GM19438 (cell line): ENCODE data around the gene DYNLT3.

Experiments used
- ATAC-seq: cut with Tn5 transposase; IDR thresholded peaks from one replicate; pipeline ENCODE4 v1.9.1; 2021; ENCODE audit warnings: low read depth; ENCODE audit not compliant: unreplicated experiment

DYNLT3 gene, protein sequence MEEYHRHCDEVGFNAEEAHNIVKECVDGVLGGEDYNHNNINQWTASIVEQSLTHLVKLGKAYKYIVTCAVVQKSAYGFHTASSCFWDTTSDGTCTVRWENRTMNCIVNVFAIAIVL

GRCh38 chrX:37846934-37847732 lies at the start of gene DYNLT3:
Gene DYNLT3, minus strand, starts transcription at chrX:37847571. Its CDS starts 61 bp downstream, at chrX:37847510.
- ATAC-seq, result peak; percentile 97

- no peak for ATAC-seq
Measured at GRCh38 chrX:37896511-37896890, 49.1 kb upstream of the DYNLT3 start.

DNA sequence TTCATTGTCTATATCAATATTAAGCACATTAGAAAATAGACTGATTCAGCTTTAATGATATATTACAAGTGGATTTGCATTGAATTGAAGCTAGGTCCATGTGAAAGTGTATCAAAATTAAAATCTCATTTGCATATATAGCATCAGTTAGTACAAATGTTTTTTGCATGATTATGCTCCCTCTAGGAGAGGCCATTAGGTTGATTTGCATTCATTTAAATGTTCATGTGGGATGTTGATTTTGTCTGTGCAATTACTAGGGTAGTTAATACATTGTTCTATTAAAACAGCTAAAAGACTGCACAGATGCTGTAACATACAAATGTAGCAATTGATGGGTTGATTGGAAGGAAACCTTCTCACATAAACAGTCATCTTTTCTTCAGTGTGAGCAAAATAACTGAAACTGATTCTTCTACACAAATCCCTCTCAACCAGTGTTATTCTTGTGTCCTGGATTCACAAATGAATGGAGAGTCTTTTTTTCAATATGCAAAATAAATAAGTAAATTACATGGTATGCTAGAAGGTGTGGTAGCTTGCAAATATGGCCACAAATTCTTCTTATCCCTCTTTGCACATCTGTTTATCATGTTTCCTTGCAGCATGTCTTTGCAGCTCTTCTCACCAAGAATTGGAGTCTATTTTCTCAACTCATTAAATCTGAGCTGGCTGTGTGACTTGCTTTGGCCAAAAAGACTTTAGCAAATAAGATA lies 48.6 kb upstream of the DYNLT3 start:
- no peak for ATAC-seq

- ATAC-seq, result no peak
Measured at GRCh38 chrX:37894725-37895124, 47.4 kb upstream of the DYNLT3 start.

GRCh38 chrX:37888010-37888409 lies 40.6 kb upstream of the DYNLT3 start:
- ATAC-seq, result no peak

DNA sequence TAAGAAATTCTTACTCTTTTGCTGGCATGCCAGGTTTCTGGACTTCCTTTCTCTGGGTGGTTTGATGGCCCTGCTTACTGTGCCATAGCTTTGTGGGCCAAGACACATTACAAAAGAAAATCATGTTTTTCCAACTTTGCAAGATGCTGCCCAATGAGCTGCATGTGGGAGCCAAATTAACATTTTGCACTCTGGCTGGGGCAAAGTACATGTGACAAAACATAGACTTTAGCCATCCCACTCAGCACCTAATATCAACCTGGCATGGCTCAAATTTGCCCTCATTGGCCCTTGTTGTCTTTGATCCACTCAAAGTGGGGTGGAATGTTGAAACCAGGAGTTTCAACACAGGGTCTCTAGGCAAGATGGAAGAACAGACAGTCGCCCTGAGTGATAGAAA lies 40.0 kb upstream of the DYNLT3 start:
- no peak for ATAC-seq

DNA sequence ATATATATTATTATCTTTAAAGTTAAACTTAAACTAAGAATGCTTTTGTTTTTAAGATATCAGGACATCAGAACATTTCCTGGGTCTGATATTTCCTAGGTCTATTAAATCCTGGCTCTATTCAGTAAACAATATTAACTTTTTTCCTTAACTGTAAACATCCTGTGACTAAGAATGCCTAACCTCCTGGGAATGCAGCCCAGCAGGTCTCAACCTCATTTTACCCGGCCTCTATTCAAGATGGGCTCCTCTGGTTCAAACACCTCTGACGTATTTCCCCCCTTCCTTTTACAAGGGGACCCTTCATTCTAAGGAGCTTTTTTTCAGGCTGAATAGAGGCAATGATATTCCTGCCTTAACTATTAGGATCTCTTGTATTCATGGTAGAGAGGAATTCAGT lies 35.8 kb upstream of the DYNLT3 start:
- no peak for ATAC-seq

GRCh38 chrX:37879692-37880091 lies 32.3 kb upstream of the DYNLT3 start:
- ATAC-seq, result no peak

- no peak for ATAC-seq
Measured at GRCh38 chrX:37876716-37877115, 29.3 kb upstream of the DYNLT3 start.

GRCh38 chrX:37875675-37876074 lies 28.3 kb upstream of the DYNLT3 start:
- ATAC-seq, result no peak

DNA sequence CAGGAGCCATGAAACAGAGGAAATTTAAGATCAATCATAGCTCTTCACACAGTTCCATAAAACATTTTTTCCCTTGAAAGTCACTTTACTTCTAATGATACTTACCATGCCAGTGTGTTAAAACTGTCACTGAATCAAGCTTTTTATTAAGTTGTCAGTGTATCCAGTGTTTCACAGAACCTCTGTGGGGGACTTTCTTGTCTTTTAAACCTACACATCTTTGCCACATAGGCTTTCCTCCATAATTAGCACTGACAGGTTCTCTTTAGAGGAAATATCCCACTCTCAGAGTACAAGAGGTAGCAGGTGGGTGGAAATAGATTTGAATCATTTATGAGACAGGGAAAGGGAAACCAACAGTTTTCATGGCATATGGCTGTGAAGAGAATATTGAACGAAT lies 25.8 kb upstream of the DYNLT3 start:
- no peak for ATAC-seq

DNA sequence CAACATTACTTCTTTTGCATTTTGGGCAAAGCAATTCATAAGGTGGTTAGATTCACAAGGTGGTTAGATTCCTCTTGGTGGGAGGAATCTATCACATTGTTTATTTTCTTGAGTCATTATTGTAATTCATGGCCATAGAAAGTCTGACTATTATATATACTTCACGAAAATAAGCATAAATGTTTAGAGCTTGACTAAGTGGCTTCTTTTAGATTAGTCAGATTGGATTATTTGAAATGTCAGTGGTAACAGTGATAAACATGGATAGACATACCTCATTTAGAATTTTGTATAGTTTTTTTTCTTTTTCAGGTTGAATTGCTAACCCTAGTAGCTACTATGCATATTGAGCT lies 24.9 kb upstream of the DYNLT3 start:
- no peak for ATAC-seq

GRCh38 chrX:37871626-37872302 lies 24.4 kb upstream of the DYNLT3 start:
- no peak for ATAC-seq

DNA sequence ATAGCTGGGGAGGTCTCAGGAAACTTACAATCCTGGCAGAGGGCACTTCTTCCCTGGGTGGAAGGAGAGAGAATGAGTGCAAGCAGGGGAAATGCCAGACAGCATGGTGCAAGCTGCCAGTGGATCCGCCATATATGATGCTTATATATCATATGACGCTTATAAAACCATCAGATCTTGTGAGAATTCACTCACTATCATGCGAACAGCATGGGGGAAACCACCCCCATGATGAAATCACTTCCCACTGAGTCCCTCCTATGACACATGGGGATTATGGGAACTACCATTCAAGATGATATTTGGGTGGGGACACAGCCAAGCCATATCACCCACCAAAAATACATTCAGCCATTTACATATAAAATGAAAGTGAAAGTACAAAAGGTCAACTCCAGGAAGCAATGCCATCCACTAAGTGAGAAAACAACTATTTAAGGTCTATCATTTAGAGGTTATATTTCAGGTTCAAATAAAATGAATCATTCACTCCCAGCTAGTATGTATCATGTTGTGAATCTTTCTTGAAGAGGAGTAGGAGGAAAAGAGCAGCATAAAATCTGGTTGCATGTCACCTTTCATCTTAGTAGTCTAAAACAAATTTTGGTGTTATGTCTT lies 20.3 kb upstream of the DYNLT3 start:
- no peak for ATAC-seq

- no peak for ATAC-seq
Measured at GRCh38 chrX:37863728-37864127, 16.4 kb upstream of the DYNLT3 start.

GRCh38 chrX:37862851-37863250 lies 15.5 kb upstream of the DYNLT3 start:
- ATAC-seq, result no peak

- ATAC-seq, result no peak
Measured at GRCh38 chrX:37860721-37861120, 13.3 kb upstream of the DYNLT3 start.

DNA sequence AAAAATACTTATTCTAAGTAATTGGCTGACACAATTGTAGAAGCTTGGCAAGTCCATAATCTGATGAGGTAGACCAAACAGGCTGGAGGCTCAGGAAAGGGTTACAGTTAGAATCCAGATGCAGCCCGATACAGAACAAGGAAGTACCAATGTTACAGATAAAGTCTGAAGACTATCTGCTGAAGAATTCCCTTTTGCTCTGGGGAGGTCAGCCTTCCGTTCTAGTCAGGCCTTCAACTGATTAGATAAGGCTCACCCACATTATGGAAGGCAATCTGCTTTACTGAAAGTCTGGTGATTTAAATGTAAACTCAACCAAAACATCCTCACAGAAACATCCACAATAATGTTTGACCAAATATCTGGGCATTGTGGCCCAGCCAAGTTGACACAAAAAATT lies 7.4 kb upstream of the DYNLT3 start:
- no peak for ATAC-seq

DNA sequence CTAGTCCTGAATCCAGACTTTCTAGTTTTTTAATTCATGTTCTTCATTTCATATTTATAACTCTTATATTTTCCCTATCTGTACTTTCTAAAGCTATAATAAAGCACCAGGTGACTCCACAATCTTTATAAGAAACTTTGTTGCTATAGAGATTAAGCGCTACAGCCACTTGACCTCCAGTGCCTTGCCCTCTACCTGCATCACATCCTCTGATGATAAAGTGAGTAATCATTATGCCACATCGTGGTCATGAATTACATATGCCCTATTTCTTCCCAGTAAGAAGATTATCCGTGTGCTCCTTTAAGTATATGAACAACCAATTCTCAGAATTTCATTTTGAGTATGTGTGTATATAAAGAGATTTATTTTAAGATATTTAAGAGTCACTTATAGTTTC lies 6.8 kb upstream of the DYNLT3 start:
- ATAC-seq, result no peak

GRCh38 chrX:37847733-37848197 lies 394 bp upstream of the DYNLT3 start:
- peak; percentile 23 for ATAC-seq

GRCh38 chrX:37846558-37846933 lies 825 bp downstream of the DYNLT3 start:
- no peak for ATAC-seq
